H9 (cell line): ENCODE measurements around the gene SART1. TPM values are rescaled to one million over a fixed set of nuclear protein-coding genes. Genes with fewer than 3 reads are reported as not detected.

Experiments used
- DNase-seq: peaks from one replicate; pipeline ENCODE4 v3.0.0-alpha.2; 2017
- H2AFZ ChIP-seq: one replicate; pipeline ENCODE4 v1.6.1; 2013; ENCODE audit warnings: mild to moderate bottlenecking, low read length, control low read depth, moderate library complexity
- H2AK5ac ChIP-seq: 2 replicates; pipeline ENCODE4 v1.6.1; 2013; ENCODE audit warnings: low read length, control low read depth, mixed read lengths; ENCODE audit not compliant: insufficient read length
- H2BK120ac ChIP-seq: one replicate; pipeline ENCODE4 v1.6.1; 2013; ENCODE audit warnings: low read depth, mild to moderate bottlenecking, low read length, control low read depth, inconsistent platforms; ENCODE audit not compliant: poor library complexity, severe bottlenecking
- H2BK12ac ChIP-seq: 2 replicates; pipeline ENCODE4 v1.6.1; 2013; ENCODE audit warnings: low read length, control low read depth, mixed read lengths, low read depth; ENCODE audit not compliant: insufficient read length
- H2BK15ac ChIP-seq: 2 replicates; pipeline ENCODE4 v1.6.1; 2013; ENCODE audit warnings: low read depth, low read length, control low read depth
- H2BK20ac ChIP-seq: one replicate; pipeline ENCODE4 v1.6.1; 2013; ENCODE audit warnings: low read depth, mild to moderate bottlenecking, low read length, control low read depth, inconsistent platforms; ENCODE audit not compliant: poor library complexity, severe bottlenecking
- H2BK5ac ChIP-seq: 2 replicates; pipeline ENCODE4 v1.6.1; 2013; ENCODE audit warnings: low read length, control low read depth, mixed read lengths; ENCODE audit not compliant: insufficient read length
- H3K14ac ChIP-seq: 2 replicates; pipeline ENCODE4 v1.6.1; 2013; ENCODE audit warnings: low read length, control low read depth; ENCODE audit not compliant: insufficient read depth
- H3K18ac ChIP-seq: 2 replicates; pipeline ENCODE4 v1.6.1; 2013; ENCODE audit warnings: low read depth, mild to moderate bottlenecking, mixed read lengths, low read length, control low read depth; ENCODE audit not compliant: insufficient read length
- H3K23ac ChIP-seq: 2 replicates; pipeline ENCODE4 v1.6.1; 2013; ENCODE audit warnings: low read length, control low read depth, mixed read lengths, low read depth; ENCODE audit not compliant: insufficient read length
- H3K23me2 ChIP-seq: 2 replicates; pipeline ENCODE4 v1.6.1; 2013; ENCODE audit warnings: low read depth, mild to moderate bottlenecking, mixed read lengths, low read length, control low read depth; ENCODE audit not compliant: insufficient read length, poor library complexity, severe bottlenecking
- H3K27ac ChIP-seq: 2 replicates; pipeline ENCODE4 v1.5.1; 2013; ENCODE audit warnings: low read length, control low read depth, mixed read lengths, low read depth; ENCODE audit not compliant: insufficient read length
- H3K27me3 ChIP-seq: 2 replicates; pipeline ENCODE4 v1.6.1; 2013; ENCODE audit warnings: low read length, control low read depth, inconsistent platforms; ENCODE audit not compliant: insufficient read depth
- H3K4ac ChIP-seq: 2 replicates; pipeline ENCODE4 v1.6.1; 2013; ENCODE audit warnings: low read depth, mild to moderate bottlenecking, control low read depth, inconsistent platforms, low read length, moderate library complexity
- H3K4me1 ChIP-seq: 2 replicates; pipeline ENCODE4 v1.6.1; 2013; ENCODE audit warnings: low read length, control low read depth, inconsistent platforms; ENCODE audit not compliant: insufficient read depth
- H3K4me2 ChIP-seq: 2 replicates; pipeline ENCODE4 v1.6.1; 2013; ENCODE audit warnings: low read length, control low read depth, mixed read lengths; ENCODE audit not compliant: insufficient read length, insufficient read depth
- H3K56ac ChIP-seq: 2 replicates; pipeline ENCODE4 v1.6.1; 2013; ENCODE audit warnings: low read depth, mild to moderate bottlenecking, mixed read lengths, low read length, control low read depth; ENCODE audit not compliant: insufficient read length
- H3K79me1 ChIP-seq: 2 replicates; pipeline ENCODE4 v1.6.1; 2013; ENCODE audit warnings: low read depth, mild to moderate bottlenecking, moderate library complexity, low read length, control low read depth, inconsistent platforms; ENCODE audit not compliant: insufficient read depth, poor library complexity, severe bottlenecking
- H3K79me2 ChIP-seq: 2 replicates; pipeline ENCODE4 v1.6.1; 2013; ENCODE audit warnings: low read length, control low read depth, inconsistent platforms; ENCODE audit not compliant: insufficient read depth
- H3K9ac ChIP-seq: 2 replicates; pipeline ENCODE4 v1.6.1; 2013; ENCODE audit warnings: low read length, control low read depth, mixed read lengths; ENCODE audit not compliant: insufficient read length; ENCODE audit errors: extremely low read depth
- H3K9me3 ChIP-seq: one replicate; pipeline ENCODE4 v1.6.1; 2013; ENCODE audit warnings: low read depth, low read length, inconsistent platforms; ENCODE audit not compliant: control insufficient read depth
- H3T11ph ChIP-seq: one replicate; pipeline ENCODE4 v1.6.1; 2013; ENCODE audit warnings: mild to moderate bottlenecking, low read length, control low read depth, inconsistent platforms
- H4K20me1 ChIP-seq: one replicate; pipeline ENCODE4 v1.6.1; 2013; ENCODE audit not compliant: control insufficient read depth, insufficient read length, insufficient read depth
- H4K5ac ChIP-seq: 2 replicates; pipeline ENCODE4 v1.6.1; 2013; ENCODE audit warnings: low read depth, mild to moderate bottlenecking, mixed read lengths, low read length, control low read depth; ENCODE audit not compliant: insufficient read length
- H4K8ac ChIP-seq: replicated peaks from 2 replicates; pipeline ENCODE4 v1.6.1; 2013; ENCODE audit warnings: low read length, control low read depth, mixed read lengths, low read depth; ENCODE audit not compliant: insufficient read length
- H4K91ac ChIP-seq: 2 replicates; pipeline ENCODE4 v1.6.1; 2013; ENCODE audit warnings: low read depth, mild to moderate bottlenecking, moderate library complexity, mixed read lengths, low read length, control low read depth; ENCODE audit not compliant: insufficient read length
- H3K27ac Mint-ChIP-seq, 3 experiments: 2 replicates in 2 of 3; 3 replicates in 1 of 3; pipeline ENCODE4 v1.8.0; 2020 to 2021; ENCODE audit warnings: mixed read lengths in 3 of 3, mild to moderate bottlenecking in 1 of 3, moderate library complexity in 1 of 3
- H3K27me3 Mint-ChIP-seq: 2 replicates; pipeline ENCODE4 v1.8.0; 2021; ENCODE audit warnings: low read depth, mild to moderate bottlenecking, moderate library complexity, mixed read lengths
- H3K36me3 Mint-ChIP-seq, 3 experiments: 2 replicates in 2 of 3; 3 replicates in 1 of 3; pipeline ENCODE4 v1.8.0; 2020 to 2021; ENCODE audit warnings: low read depth in 3 of 3, mixed read lengths in 3 of 3; ENCODE audit not compliant: insufficient read depth in 1 of 3
- H3K4me1 Mint-ChIP-seq, 2 experiments: 2 replicates each; pipeline ENCODE4 v1.8.0; 2020; ENCODE audit warnings: mixed read lengths in 2 of 2
- H3K4me3 Mint-ChIP-seq, 2 experiments: 2 replicates in 1 of 2; 3 replicates in 1 of 2; pipeline ENCODE4 v1.8.0; 2020 to 2021; ENCODE audit warnings: mild to moderate bottlenecking in 2 of 2, mixed read lengths in 2 of 2, moderate library complexity in 1 of 2
- H3K9me3 Mint-ChIP-seq, 2 experiments: 2 replicates in 1 of 2; 3 replicates in 1 of 2; pipeline ENCODE4 v1.8.0; 2020; ENCODE audit warnings: mild to moderate bottlenecking in 2 of 2, mixed read lengths in 2 of 2, moderate library complexity in 1 of 2
- CTCF ChIP-seq: fragments of 200-600 bp; sonication (generic); conservative IDR thresholded peaks from 3 replicates; pipeline ENCODE4 v1.8.0; 2021; ENCODE audit warnings: antibody characterized with exemption, mild to moderate bottlenecking
- WGBS: extraction: QIAGEN DNeasy Blood & Tissue Kit; methylation state at CpG from one replicate; pipeline ENCODE4 v1.1.7; 2013; ENCODE audit warnings: missing lambda C conversion rate, low lambda C conversion rate, mixed read lengths; ENCODE audit not compliant: insufficient read length; ENCODE audit errors: extremely low coverage; 5-methylcytosine and 5-hydroxymethylcytosine counted together
- total RNA-seq: library from RNA; stranded (reverse); gene quantifications from 2 replicates; pipeline ENCODE4 v1.2.1, GENCODE V29; 2021

Gene SART1
- total RNA-seq, 1 experiment from 2014 or later = 52.0 TPM

GRCh38 chr11:66003291-66003690 lies 41.8 kb downstream of the SART1 start:
- Mint-ChIP-seq H3K4me3 (peak overlapping the region; percentile 99 to 100), H3K27ac (peak overlapping the region in 2 of 3 experiments; percentile 72 to 85; a peak in 4 of 7 replicates), H3K9me3 (no peaks in the 10 kb centered on the region), H3K36me3 (peaks cover 33 to 58% (median 48%) of the 10 kb centered on the region in 3 experiments), H3K4me1 (peaks cover 27 to 31% of the 10 kb centered on the region in 2 experiments), H3K27me3 (no peaks in the 10 kb centered on the region)
- no peak overlapping the region for H2AFZ ChIP-seq
- H3T11ph ChIP-seq = no peak overlapping the region
- H2BK20ac ChIP-seq = no peak overlapping the region
- no peak overlapping the region for H4K8ac ChIP-seq
- H2BK120ac ChIP-seq = no peak overlapping the region
- H3K56ac ChIP-seq = no peak overlapping the region
- H2BK12ac ChIP-seq = no peak overlapping the region
- no peak for DNase-seq
- no peak overlapping the region for H2AK5ac ChIP-seq
- H4K20me1 ChIP-seq = no peaks in the 10 kb centered on the region
- no peaks in the 10 kb centered on the region for H3K79me1 ChIP-seq
- WGBS = no CpG with 5 or more reads among the region's 6 CpGs
- no peak overlapping the region for H3K18ac ChIP-seq
- H3K4ac ChIP-seq = no peak overlapping the region
- no peaks in the 10 kb centered on the region for H3K9me3 ChIP-seq
- no peak overlapping the region for H3K27ac ChIP-seq
- H3K14ac ChIP-seq = no peak overlapping the region
- peak overlapping the region; percentile 98 for H3K4me2 ChIP-seq
- H2BK5ac ChIP-seq = no peak overlapping the region
- H3K9ac ChIP-seq = no peak overlapping the region
- TF ChIP-seq CTCF = no peak
- H3K4me1 ChIP-seq = no peaks in the 10 kb centered on the region
- peaks cover 8% of the 10 kb centered on the region; the same call in 1 of the 2 replicates for H3K79me2 ChIP-seq
- no peak overlapping the region for H3K23ac ChIP-seq
- no peak overlapping the region for H4K5ac ChIP-seq
- H3K27me3 ChIP-seq = no peaks in the 10 kb centered on the region
- H4K91ac ChIP-seq = no peak overlapping the region
- H2BK15ac ChIP-seq = no peak overlapping the region
- peaks cover 12% of the 10 kb centered on the region for H3K23me2 ChIP-seq
